NCI-H82 treated with DMSO at 0.1 percent for 48 hours (cell line): ENCODE data around the gene MIPOL1.
A peak's percentile ranks its signal among the peaks of the same experiment; 100 is the strongest.
"Not testable (repeated sequence)": the region's sequence is repeated elsewhere in the genome, so short reads cannot be mapped to it uniquely, and the experiment has no call there.

ENCODE experiments used
- DNase-seq: peaks from one replicate; lab custom pipeline; 2025; ENCODE audit not compliant: unreplicated experiment; lab: John Stamatoyannopoulos, UW

Gene MIPOL1

GRCh38 chr14:37197421-37198272, at the start of gene MIPOL1:
TSS of gene MIPOL1 (plus strand) at chr14:37197937. CDS start at chr14:37247889, 49,952 bp downstream.
- peak; percentile 46 for DNase-seq

DNA sequence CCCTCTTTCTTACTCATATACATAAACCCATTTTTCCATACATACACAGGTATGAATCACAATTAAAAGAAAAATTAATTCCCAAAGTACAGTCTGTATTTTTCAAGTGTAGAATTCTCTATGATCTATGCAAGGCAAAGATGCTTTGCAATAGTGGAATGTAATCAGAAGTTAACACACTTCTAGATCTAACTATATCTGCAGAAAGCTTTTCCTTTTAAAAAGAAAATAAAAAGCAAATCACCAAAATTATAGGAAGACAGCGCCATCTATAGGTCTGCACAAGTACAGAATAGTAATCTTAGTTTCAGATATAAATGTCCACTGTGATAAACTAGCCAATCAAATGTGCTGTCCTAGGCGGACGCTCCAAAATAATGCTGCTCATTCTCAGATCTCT, 47.3 kb upstream of the MIPOL1 start:
- DNase-seq: no peak

GRCh38 chr14:37153005-37153404, 44.7 kb upstream of the MIPOL1 start:
- DNase-seq: no peak

DNA sequence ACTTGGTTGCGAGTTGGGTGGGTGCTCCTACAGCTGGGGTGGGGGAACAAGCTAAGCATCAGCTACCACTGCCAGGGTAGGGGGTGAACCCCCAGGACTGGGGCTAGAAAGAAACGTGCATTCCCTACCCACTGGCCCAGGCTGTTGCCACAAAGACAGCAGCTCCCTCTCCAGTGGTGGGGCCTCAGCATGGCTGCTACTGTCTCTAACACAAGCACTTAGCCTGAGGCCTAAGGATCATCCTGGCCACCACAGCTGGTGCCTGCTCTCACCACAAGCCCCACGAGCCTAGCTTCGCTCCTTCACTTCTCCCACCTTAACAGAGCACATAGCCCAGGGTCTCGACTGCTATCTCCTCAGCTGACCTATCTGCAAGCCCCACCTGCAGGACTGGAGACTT, 44.3 kb upstream of the MIPOL1 start:
- DNase-seq: no peak

GRCh38 chr14:37157987-37158386, 39.8 kb upstream of the MIPOL1 start:
- no peak for DNase-seq

GRCh38 chr14:37162307-37162706, 35.4 kb upstream of the MIPOL1 start:
- DNase-seq: not testable (repeated sequence)

- no peak for DNase-seq
These were observed 31.9 kb upstream of the MIPOL1 start for GRCh38 chr14:37165794-37166193.

GRCh38 chr14:37167151-37168047, 30.3 kb upstream of the MIPOL1 start:
- no peak for DNase-seq

DNA sequence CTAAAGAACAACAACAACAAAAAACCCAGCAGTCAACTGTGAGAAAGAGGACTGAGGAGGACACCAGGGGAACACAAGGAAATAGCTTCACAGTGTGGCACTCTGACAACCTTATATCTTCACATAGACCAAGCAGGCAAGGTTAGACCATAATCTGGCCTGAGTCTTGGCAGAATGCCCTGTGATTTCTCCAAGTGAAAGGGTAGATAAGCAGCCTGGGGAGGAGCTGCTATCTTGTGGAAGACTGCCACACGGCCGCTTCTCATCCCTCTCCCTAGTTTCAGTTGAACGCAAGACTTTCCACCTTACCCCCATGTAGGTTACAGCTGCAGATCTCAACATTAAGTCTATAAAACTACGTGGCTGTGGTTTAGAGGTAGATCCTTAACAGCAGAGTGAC, 29.0 kb upstream of the MIPOL1 start:
- no peak for DNase-seq

DNA sequence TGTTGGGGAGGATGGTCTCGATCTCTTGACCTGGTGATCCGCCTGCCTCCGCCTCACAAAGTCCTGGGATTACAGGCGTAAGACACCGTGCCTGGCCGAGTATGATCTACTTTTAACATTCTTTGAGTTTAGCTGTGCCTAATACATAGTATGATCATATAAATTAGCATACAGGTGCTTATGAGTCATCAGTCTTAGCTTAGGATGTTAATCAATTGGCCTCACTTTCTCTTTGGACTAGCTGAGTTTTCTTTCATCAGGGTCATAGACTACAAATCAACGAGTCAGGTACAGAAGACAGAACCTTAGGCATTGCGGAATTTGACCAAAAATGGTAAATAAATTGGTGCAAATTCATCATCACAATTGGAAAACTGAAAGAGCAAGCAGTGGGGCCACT, 27.5 kb upstream of the MIPOL1 start:
- DNase-seq: no peak

DNA sequence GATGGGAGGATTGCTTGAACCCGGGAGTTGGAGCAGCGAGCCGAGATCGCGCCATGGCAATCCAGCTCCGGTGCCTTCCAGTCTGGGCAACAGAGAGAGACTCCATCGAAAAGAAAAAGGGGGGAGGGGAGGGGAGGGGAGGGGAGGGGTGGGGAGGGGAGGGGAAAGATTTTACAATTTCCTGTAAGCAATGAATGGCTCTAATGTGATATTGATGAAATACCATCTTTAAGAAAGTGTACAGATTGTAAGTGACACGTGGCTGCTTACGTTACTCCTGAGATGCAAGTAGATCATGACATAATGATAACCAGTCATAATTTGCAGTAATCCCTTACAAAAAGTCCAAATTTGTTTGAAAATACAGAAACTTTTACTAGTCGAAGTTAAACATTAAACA, 26.7 kb upstream of the MIPOL1 start:
- DNase-seq: no peak

DNA sequence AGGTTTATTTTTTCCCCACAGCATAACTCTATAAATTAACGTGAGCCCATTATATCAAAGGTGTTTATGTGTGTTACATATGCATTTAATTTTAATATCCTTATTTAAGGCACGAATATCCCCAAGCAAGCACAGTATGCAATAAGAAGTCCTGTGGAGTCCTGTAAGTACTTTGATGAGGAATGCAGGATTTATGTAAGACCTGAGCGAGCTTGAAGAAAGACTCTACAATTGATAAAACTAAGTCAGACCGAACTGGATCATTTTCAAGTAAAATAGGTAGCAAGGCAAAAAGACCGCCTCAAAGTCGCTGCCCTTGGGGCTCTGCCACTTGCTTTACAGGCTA, 26.1 kb upstream of the MIPOL1 start:
- no peak for DNase-seq

- DNase-seq: peak; percentile 52
These were observed 25.5 kb upstream of the MIPOL1 start, which contains the start of gene SLC25A21 for GRCh38 chr14:37172024-37172869. TSS of gene SLC25A21 (minus strand) at chr14:37172606.

DNA sequence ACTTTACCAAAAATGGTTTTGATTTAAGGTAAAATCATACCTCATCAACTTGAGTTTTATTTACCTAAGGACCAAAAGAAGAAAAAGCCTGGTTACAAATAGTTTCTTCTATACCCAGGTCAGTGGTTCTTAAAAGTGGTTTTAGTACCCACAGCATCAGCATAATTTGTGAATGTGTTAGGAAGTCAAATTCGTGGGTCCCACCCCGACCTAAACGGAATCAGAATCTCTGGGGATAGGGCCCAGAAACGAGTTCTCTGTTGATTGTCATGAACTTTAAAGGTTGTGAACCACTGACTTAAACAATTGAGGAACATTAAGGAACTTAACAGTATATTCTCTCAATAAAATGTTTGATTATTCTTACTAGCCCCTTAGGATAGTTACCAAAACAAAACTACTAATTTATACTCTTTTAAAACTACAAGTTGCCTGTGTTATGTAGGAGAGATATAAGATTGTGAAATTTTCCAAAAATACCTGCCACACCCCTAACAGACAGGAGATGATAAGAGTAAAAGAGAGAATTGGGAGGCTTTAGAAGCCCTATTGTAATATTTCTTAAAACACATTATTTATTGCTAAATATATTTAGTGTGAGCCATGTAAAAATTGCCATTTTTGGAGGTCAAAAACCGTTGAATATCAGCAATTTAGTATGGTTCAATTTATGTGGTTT, 24.7 kb upstream of the MIPOL1 start:
- no peak for DNase-seq

GRCh38 chr14:37179896-37180502, 17.7 kb upstream of the MIPOL1 start:
- no peak for DNase-seq

- DNase-seq: not testable (repeated sequence)
These were observed 16.9 kb upstream of the MIPOL1 start for GRCh38 chr14:37180886-37181285.

GRCh38 chr14:37181441-37181840, 16.3 kb upstream of the MIPOL1 start:
- DNase-seq: no peak

GRCh38 chr14:37184520-37184919, 13.2 kb upstream of the MIPOL1 start:
- DNase-seq: not testable (repeated sequence)

- DNase-seq: no peak
These were observed 12.1 kb upstream of the MIPOL1 start for GRCh38 chr14:37185670-37186069.

DNA sequence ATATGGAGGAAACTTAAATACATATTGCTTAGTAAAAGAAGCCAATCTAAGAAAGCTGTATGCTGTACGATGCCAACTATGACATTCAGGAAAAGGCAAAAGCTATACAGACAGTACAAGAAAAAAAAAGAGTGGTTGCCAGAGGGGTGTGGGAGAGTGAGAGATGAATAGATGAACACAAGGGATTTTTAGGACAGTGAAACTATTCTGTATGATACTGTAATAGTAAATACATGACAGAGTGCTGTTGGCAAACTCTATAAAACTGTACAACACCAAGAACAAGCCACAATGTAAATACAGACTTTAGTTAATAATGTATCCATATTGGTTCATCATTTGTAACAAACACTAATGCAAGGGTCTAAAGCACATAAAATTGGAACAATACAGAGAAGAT, 10.9 kb upstream of the MIPOL1 start:
- DNase-seq: no peak
